DMS 273 (cell line): ENCODE measurements around the gene ZNF689.
A peak's percentile ranks its signal among the peaks of the same experiment; 100 is the strongest.

Experiments
- DNase-seq: peaks from one replicate; lab custom pipeline; 2025; ENCODE audit not compliant: unreplicated experiment; lab: John Stamatoyannopoulos, UW

The ZNF689 gene

GRCh38 chr16:30566531-30566930 is 43.7 kb downstream of the ZNF689 start:
- no peak for DNase-seq

GRCh38 chr16:30565984-30566383 is 44.2 kb downstream of the ZNF689 start:
- DNase-seq = no peak

GRCh38 chr16:30565526-30565925 is 44.7 kb downstream of the ZNF689 start:
- DNase-seq = peak; percentile 38

- DNase-seq = no peak
Observed at GRCh38 chr16:30562021-30562420, 48.2 kb downstream of the ZNF689 start.

GRCh38 chr16:30561089-30561816 is 48.9 kb downstream of the ZNF689 start:
- DNase-seq = no peak

- no peak for DNase-seq
Observed at GRCh38 chr16:30559690-30560089, 50.5 kb downstream of the ZNF689 start.

- DNase-seq = no peak
Observed at GRCh38 chr16:30558789-30559377, 51.3 kb downstream of the ZNF689 start.

- peak; percentile 99 for DNase-seq
Observed at GRCh38 chr16:30557957-30558788, 52.0 kb downstream of the ZNF689 start, which contains the start of gene ZNF764. TSS of gene ZNF764 (minus strand) at chr16:30558374. CDS start at chr16:30558182, 192 bp downstream.

GRCh38 chr16:30557707-30557956 is 52.6 kb downstream of the ZNF689 start:
- DNase-seq = peak; percentile 60

GRCh38 chr16:30556125-30556473 is 54.1 kb downstream of the ZNF689 start:
- no peak for DNase-seq

GRCh38 chr16:30555315-30556124 is 54.7 kb downstream of the ZNF689 start:
- DNase-seq = no peak

- no peak for DNase-seq
Observed at GRCh38 chr16:30554557-30555314, 55.5 kb downstream of the ZNF689 start.

GRCh38 chr16:30553393-30553899 is 56.7 kb downstream of the ZNF689 start:
- DNase-seq = no peak

GRCh38 chr16:30552956-30553355 is 57.2 kb downstream of the ZNF689 start:
- no peak for DNase-seq
